GM21528 (cell line): Measurements from ENCODE around the gene AKNA.

ENCODE experiments used
- ATAC-seq: cut with Tn5 transposase; IDR thresholded peaks from one replicate; pipeline ENCODE4 v1.9.1; 2021; ENCODE audit warnings: mild to moderate bottlenecking, moderate library complexity; ENCODE audit not compliant: unreplicated experiment, low FRiP score

Gene AKNA

DNA sequence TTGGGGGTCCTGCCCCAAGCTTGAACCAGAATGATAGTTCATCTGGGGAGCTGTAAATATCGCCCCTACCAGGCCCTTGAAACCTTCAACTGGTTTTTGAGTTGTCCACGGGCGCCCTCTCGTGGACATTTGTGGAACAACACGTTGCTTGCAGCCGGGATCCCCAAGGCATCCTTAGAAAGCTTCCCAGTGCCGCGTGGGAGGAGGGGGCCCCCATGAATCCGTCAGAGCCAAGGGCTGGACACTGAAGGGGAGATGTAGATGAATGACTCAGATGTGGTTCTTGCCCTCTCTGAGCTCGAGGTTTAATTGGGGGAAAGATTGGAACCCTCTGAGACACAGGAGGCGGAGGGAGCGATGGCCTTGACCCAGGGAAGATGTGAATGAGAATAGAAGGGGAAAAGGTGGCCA lies 96.7 kb downstream of the AKNA start:
- ATAC-seq = no peak

DNA sequence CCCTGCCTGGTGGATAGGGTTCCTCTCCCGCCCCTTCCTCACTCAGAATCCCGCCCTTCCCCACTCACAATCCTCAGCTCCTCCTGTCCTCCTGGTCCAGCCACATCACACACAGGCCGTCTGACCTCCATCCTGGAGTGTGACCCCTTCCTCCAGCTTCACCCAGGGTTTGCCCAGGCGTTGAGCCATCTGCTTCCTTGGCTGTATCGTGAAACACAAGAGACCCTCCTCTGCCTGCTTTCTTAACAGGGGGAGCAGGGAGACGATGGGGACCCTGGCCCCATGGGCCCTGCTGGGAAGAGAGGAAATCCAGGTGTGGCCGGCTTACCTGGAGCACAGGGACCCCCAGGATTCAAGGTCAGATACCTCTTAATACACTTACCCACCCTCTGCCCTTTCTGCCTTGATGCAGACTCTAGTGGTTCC lies 97.2 kb downstream of the AKNA start:
- no peak for ATAC-seq

DNA sequence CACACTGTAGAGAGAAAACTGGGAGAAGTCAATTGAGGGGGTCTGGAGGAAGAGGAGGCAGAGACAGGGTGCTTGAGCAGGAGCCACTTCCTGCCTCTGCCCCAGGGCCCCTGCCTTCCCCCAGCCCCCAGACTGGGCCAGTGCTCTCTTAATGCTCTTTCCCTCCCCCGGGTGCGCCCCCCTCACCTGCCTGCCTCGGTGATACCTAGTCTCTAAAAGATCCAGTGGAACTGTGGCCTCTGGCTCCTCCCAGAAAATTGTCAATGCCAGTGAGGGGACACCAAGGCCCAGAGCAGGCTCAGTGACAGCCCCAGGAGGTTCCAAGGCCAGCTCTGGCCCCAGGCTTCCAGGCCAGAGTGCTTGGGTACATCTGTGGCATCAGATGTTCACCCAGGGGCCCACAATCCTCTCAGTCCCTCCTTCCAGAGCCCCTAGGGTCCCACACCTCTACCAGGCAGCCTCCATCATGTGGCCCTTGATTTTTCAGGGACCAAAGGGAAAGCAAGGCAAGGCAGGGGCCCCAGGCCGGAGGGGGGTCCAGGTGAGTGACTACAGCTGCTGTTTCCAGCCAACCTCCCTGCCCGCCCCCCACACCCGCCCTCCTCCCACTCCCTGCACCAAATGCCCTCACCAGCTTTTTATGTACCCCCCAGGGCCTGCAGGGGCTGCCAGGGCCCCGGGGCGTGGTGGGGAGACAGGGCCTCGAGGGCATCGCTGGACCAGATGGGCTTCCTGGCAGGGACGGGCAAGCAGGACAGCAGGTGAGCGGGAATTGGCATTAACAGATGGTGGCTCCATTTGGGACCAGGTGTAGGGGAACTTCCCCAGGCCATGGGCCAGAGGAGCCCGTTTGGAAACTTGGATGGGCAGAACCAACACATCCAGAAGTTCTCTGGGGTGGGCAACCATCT lies 98.0 kb downstream of the AKNA start:
- ATAC-seq = no peak

DNA sequence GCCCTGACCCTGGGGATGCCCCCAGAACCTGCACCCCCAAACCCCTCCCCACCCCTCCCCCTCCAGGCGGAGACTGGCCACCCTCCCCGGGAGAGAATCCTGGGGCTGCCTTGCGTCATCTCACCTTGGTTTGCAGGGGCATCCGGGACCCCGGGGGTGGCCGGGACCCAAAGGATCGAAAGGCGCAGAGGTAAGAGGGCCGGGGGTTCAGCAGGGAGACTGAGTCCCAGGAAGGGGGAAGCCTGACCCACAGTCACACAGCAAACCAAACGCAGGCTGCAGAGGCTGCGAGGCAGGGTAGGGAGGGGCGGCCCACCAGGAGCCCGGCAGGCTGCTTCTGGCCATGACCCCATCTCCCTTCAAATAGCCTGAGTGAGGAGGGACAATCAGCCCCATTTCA lies 98.7 kb downstream of the AKNA start:
- no peak for ATAC-seq

DNA sequence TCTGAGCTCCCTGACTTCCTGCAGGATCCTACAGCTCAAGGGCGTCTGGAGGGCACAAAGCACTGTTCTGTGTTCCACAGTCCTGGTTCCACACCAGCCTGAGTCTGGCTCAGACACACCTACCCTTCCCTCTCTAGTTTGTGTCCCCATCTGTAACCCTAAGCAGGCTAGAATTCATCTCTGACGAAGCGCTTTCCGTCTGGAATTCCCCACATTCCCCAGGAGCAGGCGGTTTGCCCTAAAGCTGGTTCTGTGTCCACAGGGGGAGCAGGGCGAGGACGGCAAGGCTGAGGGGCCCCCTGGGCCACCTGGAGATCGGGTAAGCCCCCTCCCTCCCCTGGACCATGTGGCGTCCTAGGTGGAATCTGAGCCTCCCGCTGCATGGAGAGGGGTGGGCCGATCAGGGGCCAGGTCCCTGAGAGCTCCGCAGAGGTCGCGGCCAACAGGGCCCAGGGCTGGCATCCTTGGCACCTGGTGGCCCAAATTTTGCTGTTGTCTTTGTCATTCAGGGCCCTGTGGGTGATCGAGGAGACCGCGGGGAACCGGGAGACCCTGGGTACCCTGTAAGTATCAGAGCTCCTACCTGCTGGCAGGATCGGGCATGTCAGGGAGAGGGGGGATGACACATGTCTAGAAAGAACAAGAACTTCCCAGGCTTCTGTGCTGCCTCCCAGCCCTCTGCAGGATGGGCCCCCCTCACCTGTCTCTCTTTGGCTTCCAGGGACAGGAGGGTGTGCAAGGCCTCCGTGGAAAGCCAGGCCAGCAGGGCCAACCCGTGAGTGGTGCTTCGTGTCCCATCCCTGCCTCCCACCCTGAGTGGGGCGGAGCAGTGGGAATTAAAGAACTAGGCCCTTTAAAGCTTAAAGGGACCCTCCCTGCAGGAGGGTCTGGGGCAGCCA lies 99.3 kb downstream of the AKNA start:
- ATAC-seq = no peak

DNA sequence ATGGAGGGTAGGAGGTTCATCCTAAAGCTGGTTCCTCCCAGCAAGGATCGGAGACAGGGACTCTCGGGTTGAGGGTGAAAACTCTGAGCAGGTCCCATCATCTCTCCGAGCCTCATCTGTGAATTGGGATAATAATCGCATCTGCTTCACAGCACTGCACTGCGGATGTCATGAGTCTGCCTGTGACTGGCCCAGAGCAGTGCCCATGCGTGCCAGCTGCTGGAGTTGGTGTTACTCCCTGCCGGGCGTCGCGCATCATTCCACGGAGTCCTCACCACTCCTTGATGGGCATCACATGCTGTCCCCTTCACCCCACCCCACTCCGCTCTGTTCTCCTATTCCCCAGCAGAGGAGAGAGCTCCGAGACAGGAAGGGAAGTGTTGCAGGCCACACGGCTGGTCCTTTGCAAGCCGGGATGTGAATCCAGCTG lies 100.0 kb downstream of the AKNA start:
- no peak for ATAC-seq

DNA sequence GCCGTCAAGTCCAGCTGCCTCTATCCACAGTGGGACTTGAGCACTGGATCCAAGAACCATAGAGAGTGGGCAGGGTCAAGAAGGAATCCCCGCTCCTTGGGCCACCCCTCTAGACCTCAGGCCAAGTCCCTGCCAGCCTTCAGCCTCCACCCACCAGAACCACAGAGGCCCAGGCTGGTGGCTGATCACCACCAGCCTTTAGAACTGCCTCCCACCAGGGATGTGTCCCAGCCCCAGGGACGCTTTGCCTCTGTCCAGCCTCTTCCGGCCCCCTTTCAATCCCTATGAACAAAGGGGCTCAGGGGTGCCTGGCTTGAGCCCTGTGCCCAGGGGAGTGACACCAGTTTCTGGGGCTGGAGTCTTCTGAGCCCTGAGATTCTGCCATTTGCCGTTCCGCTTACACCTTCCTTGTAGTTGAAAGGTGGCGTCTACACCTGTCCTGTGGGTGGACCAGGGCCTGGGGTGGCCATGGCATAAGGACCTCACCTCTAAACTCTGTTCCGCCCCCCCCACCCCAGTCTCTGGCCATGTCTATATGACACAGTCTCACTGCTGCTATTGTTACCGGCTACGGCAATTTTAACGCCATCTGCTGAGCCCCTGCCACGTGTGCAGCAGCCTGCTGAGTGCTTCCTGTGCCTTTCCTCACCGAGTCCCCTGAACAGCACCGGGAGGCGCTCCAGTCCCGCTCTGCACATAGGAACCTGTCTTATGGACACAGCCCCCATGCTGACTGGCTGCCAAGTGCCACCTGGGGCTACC lies 100.6 kb downstream of the AKNA start:
- no peak for ATAC-seq

DNA sequence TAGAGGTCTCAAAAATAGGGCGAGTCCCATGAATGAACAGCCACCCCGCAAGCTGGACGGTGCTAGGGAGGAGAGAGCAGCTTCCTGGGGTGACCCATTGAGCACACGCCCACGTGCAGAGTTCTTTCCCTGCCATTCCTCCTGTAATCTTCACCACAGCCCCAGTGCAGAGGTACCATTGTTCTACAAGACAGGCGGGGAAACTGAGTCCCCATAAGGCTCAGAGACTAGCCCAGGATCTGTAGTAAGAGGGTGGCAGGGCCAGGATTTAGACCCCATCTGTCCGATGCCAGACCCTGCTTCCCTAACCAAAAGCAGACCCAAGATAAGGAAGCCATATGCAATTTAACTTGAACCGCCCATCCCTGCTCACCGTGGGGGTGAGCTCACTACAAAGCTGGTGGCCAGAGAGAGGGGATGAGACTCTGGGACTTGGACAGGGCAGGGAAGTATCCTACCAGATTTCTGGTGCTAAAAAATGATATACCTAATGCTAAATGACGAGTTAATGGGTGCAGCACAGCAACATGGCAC lies 101.6 kb downstream of the AKNA start:
- no peak for ATAC-seq

DNA sequence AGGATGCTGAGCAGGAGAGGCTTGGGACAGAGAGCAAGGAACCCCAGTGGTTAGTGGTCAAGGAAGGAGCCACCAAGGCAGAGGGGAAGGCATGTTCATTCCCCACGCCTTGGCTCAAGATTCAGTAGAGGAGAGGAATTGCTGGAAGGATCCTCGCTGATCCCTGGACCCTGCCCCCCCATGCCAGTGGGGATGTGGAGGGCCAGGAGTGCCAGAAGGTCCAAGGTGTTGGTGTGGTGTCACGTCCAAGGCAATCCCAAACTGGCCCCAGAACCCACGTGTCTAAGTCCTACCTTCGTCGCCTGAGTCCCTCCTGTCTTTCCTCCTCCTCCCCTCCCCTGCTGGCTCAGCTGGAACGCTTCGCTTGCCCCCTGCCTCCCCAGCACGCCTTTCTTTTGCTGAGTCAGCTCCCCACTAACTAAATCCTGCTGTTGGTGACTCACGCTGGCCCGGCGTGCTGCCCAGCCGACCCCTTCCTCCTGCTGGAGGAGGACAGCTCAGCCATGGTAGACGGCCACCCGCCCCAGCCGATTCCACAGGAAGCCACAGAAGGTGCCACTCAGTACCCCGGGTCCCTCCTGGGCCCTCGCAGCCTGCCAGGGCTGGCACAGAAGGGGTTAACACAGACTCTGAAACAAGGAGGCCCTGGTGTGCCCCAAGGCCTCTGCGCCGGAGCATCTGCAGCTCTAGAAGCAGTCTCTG lies 102.5 kb downstream of the AKNA start:
- ATAC-seq = no peak

DNA sequence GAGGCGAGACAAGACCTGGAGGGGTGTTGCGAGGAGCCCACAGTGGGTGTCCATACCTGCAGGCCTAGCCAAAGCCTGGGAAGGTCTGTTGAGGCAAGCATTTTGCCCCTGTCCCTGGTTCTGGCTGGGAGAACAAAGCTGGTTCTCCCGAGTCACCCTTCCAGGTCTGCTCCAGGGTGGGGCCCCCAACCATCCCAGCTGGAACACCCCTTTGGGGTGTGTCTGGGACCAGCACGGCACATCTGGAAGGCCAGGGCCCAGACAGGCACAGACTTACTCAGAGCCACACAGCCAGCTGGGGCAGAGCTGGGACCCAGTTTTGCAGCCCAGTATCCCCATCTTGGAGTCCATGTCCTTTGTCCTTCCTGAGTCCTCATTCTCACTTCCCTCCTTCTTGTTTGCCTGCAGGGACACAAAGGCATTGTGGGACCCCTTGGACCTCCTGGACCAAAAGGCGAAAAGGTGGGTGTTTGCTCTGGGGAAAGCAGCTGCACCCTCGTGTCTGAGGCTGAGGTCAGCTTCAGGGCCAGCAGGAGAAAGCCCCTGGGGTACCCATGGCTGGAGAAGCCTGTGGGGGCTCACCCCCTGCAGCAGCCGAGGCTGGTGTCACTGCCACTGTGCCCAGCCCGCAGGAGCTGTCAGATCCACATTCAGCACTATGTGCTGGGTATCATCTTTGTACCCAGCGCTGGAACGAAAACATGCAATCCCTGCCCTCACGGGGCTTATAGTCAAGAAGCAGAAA lies 103.3 kb downstream of the AKNA start:
- no peak for ATAC-seq
